GM18499 (cell line): Measurements from ENCODE around the gene FXYD4.

Source experiments
- ATAC-seq: cut with Tn5 transposase; IDR thresholded peaks from one replicate; pipeline ENCODE4 v1.9.1; 2021; ENCODE audit warnings: moderate number of reproducible peaks; ENCODE audit not compliant: insufficient read depth, unreplicated experiment

Gene FXYD4

GRCh38 chr10:43393606-43394360 is 22.3 kb downstream of the FXYD4 start:
- ATAC-seq, result no peak

- ATAC-seq, result no peak
Measured at GRCh38 chr10:43394868-43395267, 23.4 kb downstream of the FXYD4 start.

GRCh38 chr10:43395571-43396060 is 24.2 kb downstream of the FXYD4 start:
- no peak for ATAC-seq

- peak; percentile 16 for ATAC-seq
Measured at GRCh38 chr10:43396061-43396927, 24.9 kb downstream of the FXYD4 start.

- peak; percentile 65 for ATAC-seq
Measured at GRCh38 chr10:43396928-43397624, 25.6 kb downstream of the FXYD4 start.

- no peak for ATAC-seq
Measured at GRCh38 chr10:43398939-43399319, 27.5 kb downstream of the FXYD4 start.

- no peak for ATAC-seq
Measured at GRCh38 chr10:43399320-43400310, 28.2 kb downstream of the FXYD4 start.

GRCh38 chr10:43401627-43402026 is 30.2 kb downstream of the FXYD4 start:
- no peak for ATAC-seq

- no peak for ATAC-seq
Measured at GRCh38 chr10:43402176-43402575, 30.7 kb downstream of the FXYD4 start.

- no peak for ATAC-seq
Measured at GRCh38 chr10:43402880-43403452, 31.5 kb downstream of the FXYD4 start.

GRCh38 chr10:43403911-43404703 is 32.7 kb downstream of the FXYD4 start:
- ATAC-seq, result no peak

GRCh38 chr10:43404704-43405084 is 33.3 kb downstream of the FXYD4 start:
- no peak for ATAC-seq

GRCh38 chr10:43407148-43407575 is 35.7 kb downstream of the FXYD4 start:
- ATAC-seq, result no peak

GRCh38 chr10:43407576-43408330 is 36.3 kb downstream of the FXYD4 start:
- peak; percentile 34 for ATAC-seq

- no peak for ATAC-seq
Measured at GRCh38 chr10:43408331-43408709, 36.9 kb downstream of the FXYD4 start.

GRCh38 chr10:43408710-43409384 is 37.4 kb downstream of the FXYD4 start, which contains the start of gene HNRNPF:
Gene HNRNPF, minus strand, starts transcription at chr10:43409186. Its CDS starts 21,302 bp downstream, at chr10:43387884.
- ATAC-seq, result peak; percentile 37
